Neural cell (in vitro differentiated cells): ENCODE results near the gene SPECC1.

ENCODE experiments used
- CTCF ChIP-seq: fragments of 450-650 bp; IDR thresholded peaks from 2 replicates; pipeline ENCODE4 v1.5.1; 2014; ENCODE audit warnings: antibody characterized with exemption, mild to moderate bottlenecking, moderate library complexity; ENCODE audit not compliant: poor library complexity, severe bottlenecking
- EZH2 ChIP-seq: fragments of 200-600, 300-800 bp; shearing (Covaris generic), sonication (generic); IDR thresholded peaks from 2 replicates; pipeline ENCODE4 v1.6.1; 2014; ENCODE audit warnings: antibody characterized with exemption, low read length, borderline replicate concordance, mild to moderate bottlenecking; ENCODE audit not compliant: insufficient read depth, poor library complexity, severe bottlenecking
- MXI1 ChIP-seq: fragments of 450-650 bp; conservative IDR thresholded peaks from 2 replicates; pipeline ENCODE4 v1.6.1; 2014; ENCODE audit warnings: antibody characterized with exemption, mild to moderate bottlenecking; ENCODE audit not compliant: poor library complexity, severe bottlenecking
- POLR2AphosphoS5 ChIP-seq: IDR thresholded peaks from 2 replicates; pipeline ENCODE4 v1.6.1; 2012
- REST ChIP-seq: IDR thresholded peaks from 2 replicates; pipeline ENCODE4 v1.6.1; 2012; ENCODE audit warnings: borderline replicate concordance
- TAF1 ChIP-seq: IDR thresholded peaks from 2 replicates; pipeline ENCODE4 v1.6.1; 2012; ENCODE audit warnings: low read depth

GRCh38 chr17:19973156-19973555, 36.0 kb upstream of the SPECC1 start:
- no peak for TF ChIP-seq CTCF
- no peak for TF ChIP-seq REST
- no peak for TF ChIP-seq MXI1
- TF ChIP-seq TAF1 = no peak
- no peak for TF ChIP-seq POLR2AphosphoS5
- TF ChIP-seq EZH2 = no peak
